VCaP (cell line): ENCODE measurements around the gene IDH3G.

Experiments used
- H3K27ac ChIP-seq: fragments of 450-650 bp; 2 replicates; pipeline ENCODE4 v1.5.1; 2017
- TF ChIP-seq, protein P1 (sequence below): fragments of 450-650 bp; conservative IDR thresholded peaks from 2 replicates; pipeline ENCODE4 v1.5.1; 2017; ENCODE audit warnings: mild to moderate bottlenecking, moderate library complexity

IDH3G gene

DNA sequence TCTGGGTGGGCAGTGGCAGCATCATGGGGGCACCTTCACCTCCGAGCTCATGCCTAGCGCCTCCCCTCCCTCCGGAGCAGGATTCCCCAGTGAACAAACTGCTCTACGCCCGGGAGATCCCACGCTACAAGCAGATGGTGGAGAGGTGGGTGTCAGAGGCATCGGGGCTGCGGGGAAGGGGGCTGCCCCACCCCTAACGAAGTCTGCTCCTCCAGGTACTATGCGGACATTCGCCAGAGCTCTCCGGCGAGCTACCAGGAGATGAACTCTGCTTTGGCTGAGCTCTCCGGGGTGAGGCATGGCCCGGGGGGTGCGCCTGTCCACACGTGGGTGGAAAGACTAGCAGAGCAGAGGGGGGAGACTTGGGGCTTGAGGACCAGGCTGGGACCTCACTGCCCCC is 16.0 kb downstream of the IDH3G start:
- TF ChIP-seq, protein P1, sequence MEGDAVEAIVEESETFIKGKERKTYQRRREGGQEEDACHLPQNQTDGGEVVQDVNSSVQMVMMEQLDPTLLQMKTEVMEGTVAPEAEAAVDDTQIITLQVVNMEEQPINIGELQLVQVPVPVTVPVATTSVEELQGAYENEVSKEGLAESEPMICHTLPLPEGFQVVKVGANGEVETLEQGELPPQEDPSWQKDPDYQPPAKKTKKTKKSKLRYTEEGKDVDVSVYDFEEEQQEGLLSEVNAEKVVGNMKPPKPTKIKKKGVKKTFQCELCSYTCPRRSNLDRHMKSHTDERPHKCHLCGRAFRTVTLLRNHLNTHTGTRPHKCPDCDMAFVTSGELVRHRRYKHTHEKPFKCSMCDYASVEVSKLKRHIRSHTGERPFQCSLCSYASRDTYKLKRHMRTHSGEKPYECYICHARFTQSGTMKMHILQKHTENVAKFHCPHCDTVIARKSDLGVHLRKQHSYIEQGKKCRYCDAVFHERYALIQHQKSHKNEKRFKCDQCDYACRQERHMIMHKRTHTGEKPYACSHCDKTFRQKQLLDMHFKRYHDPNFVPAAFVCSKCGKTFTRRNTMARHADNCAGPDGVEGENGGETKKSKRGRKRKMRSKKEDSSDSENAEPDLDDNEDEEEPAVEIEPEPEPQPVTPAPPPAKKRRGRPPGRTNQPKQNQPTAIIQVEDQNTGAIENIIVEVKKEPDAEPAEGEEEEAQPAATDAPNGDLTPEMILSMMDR, result no peak
- no peak overlapping the region for H3K27ac ChIP-seq

DNA sequence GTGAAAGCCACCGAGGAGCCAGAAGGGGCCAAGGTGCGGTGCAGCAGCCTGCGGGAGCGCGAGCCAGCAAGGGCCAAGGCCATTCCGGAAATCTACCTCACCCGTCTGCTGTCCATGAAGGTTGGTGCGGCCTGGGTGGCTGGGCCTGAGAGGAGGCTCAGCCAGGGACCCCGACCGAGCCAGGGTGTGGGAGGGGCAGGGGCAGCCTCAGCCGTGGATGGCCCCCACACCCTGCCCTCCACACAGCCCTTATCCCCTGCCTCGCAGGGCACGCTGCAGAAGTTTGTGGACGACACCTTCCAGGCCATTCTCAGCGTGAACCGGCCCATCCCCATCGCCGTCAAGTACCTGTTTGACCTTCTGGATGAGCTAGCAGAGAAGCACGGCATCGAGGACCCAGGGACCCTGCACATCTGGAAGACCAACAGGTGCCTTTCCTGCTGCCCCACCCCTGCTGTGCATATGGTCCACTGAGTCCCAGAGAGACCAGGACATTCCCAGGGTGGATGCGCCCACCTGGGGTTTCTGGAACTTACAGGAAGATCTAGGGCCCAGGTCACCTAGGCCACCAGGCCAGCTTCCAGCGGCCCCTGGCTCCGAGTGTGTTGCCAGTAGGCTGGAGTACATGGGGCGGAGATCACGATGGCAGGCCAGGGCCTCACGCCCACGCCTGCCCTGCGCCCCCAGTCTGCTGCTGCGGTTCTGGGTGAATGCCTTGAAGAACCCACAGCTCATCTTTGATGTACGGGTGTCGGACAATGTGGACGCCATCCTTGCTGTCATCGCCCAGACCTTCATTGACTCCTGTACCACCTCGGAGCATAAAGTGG is 16.7 kb downstream of the IDH3G start:
- TF ChIP-seq, protein P1, result no peak
- H3K27ac ChIP-seq, result no peak overlapping the region

DNA sequence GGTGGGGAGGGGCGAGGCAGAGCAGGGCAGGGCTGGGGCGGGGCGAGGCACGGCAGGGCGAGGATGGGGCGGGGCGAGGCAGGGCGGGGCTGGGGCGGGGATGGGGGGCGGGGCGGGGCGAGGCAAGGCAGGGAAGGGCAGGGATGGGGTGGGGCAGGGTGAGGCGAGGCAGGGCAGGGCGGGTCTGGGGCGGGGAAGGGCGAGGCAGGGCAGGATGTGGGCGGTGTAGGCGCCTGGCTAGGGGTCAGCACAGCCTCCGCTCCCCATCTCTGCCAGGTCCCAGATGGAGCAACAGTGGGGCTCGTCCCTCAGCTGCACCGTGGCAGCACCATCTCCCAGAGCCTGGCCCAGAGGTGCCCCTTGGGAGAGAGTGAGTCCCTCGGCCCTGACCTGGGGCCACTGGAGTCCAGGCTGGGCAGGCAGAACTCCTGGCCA is 17.5 kb downstream of the IDH3G start:
- H3K27ac ChIP-seq, result no peak overlapping the region
- TF ChIP-seq, protein P1, result no peak

DNA sequence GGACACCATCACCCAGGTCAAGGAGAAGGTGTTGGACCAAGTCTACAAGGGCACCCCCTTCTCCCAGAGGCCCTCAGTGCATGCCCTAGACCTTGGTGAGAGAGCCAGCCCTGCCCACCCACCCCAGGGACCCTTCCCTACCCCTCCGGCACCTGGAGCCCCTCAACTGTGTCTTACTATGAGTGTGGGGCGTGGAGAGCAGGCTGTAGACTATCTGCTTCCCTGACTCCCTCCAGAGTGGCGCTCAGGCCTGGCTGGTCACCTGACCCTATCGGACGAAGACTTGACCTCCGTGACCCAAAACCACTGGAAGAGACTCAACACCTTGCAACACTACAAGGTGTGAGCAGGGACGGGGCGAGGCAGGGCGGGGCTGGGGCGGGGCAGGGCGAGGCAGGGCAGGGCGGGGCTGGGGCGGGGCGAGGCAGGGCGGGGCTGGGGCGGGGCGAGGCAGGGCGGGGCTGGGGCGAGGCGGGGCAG is 18.0 kb downstream of the IDH3G start:
- no peak overlapping the region for H3K27ac ChIP-seq
- TF ChIP-seq, protein P1, result no peak

DNA sequence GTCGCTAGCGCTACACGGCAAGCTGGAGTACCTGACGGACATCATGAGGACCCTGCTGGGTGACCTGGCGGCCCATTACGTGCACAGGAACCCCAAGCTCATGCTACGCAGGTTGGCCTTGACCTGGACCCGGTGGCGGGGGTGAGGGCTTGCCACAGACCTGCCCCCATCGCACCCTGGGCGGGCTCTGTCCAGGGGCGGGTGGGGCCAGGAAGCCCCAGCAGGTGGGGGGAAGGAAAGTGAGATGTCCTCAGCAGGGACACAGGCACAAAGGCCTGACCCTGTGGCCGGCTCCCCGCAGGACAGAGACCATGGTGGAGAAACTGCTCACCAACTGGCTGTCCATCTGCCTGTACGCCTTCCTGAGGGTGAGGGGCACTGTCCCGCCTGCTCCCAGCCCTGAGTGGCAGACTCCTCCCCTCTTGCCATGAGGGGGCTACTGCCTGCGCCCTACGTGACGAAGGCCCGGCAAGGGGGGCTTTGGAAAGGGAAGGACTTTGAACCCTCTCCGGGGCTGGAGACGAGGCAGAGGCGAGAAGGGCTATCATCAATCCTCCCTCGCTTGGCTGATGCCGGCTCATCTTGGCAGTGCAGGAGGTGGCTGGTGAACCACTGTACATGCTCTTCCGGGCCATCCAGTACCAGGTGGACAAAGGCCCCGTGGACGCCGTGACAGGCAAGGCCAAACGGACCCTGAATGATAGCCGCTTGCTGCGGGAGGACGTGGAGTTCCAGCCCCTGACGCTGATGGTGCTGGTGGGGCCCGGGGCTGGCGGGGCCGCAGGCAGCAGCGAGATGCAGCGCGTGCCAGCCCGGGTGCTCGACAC is 18.7 kb downstream of the IDH3G start:
- H3K27ac ChIP-seq, result no peak overlapping the region
- TF ChIP-seq, protein P1, result no peak

DNA sequence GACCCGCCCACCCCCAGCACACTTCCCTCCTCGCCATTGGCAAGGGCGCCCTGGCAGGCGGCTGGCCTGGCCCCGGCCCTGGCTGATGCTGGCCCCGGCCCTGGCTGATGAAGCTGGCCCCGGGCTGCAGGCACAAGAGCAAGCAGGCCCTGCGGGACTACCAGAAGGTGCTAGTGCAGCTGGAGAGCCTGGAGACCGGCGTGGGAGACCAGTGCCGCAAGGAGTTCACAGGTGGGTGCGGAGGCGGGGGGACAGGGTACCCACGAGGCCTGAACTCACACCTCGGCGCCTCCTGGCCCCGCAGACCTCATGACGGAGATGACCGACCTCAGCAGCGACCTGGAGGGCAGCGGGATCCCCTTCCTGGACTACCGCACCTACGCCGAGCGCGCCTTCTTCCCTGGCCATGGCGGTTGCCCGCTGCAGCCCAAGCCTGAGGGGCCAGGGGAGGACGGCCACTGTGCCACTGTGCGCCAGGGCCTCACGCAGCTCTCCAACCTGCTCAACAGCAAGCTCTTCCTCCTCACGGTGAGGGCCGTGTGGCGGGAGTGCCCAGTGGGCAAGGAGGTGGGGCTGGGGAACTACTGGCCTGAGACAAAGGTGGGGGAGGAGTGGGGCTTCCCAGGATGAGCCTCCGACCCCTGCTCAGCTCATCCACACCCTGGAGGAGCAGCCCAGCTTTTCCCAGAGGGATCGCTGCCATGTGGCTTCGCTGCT is 19.4 kb downstream of the IDH3G start:
- no peak overlapping the region for H3K27ac ChIP-seq
- TF ChIP-seq, protein P1, result no peak
